Skeletal muscle cell (primary cell): ENCODE data around the gene PPFIA2.
A peak's percentile ranks its signal among the peaks of the same experiment; 100 is the strongest.

ENCODE experiments used
- DNase-seq: peaks from one replicate; pipeline ENCODE4 v3.0.0-alpha.2; 2010; ENCODE audit warnings: low read depth
- H3K4me3 ChIP-seq: 2 replicates; pipeline ENCODE4 v1.5.1; 2011; ENCODE audit warnings: low read depth, mild to moderate bottlenecking, control low read depth, low read length, moderate library complexity

The PPFIA2 gene

DNA sequence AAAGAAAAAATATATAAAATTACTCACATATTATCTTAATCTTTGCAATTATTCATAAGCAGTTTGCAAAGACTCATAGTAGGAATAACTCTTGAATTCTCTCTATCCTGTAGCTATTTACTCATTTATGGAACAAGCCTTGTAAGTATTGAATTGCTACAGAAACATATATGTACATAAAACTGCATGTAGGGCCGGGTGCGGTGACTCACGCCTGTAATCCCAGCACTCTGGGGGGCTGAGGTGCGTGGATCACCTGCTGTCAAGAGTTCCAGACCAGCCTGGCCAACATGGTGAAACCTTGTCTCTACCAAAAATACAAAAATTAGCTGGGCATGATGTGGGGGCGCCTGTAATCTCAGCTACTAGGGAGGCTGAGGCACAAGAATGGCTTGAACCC is 286.2 kb downstream of the PPFIA2 start:
- no peak overlapping the region for H3K4me3 ChIP-seq
- DNase-seq, result no peak

DNA sequence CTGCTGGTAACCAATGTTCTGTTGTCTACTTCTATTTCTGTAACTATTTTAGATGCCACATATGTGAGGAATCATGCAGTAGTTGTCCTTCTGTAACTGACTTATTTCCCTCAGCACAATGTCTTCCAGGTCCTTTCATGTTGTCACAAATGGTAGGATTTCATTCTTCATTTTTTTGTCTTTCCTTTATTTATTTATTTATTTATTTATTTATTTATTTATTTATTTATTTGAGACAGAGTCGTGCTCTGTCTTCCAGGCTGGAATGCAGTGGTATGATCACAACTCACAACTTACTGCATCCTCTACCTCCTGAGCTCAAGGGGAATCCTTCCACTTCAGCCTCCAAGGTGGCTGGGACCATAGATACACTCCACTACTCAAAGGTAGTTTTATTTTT is 288.2 kb downstream of the PPFIA2 start:
- DNase-seq, result no peak
- no peak overlapping the region for H3K4me3 ChIP-seq

DNA sequence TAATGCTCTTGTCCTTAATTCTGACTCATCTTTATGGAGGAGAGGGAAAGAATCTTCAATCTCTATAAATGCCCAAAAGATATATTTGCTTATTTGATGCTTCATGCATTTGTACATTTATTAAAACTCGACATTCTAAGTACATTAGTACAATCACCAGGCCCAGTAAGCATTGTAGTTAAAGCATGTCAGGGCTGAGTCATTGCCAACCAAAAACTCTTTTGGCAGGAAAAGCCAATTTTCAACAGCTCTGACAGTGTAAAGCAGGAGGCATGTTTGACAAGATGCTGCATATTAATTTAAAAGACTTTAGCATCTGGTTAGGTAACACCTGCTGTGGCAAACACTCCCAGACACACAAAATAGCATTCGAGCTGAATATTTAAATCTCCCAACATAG is 290.9 kb downstream of the PPFIA2 start:
- H3K4me3 ChIP-seq, result no peak overlapping the region
- DNase-seq, result peak; percentile 9

DNA sequence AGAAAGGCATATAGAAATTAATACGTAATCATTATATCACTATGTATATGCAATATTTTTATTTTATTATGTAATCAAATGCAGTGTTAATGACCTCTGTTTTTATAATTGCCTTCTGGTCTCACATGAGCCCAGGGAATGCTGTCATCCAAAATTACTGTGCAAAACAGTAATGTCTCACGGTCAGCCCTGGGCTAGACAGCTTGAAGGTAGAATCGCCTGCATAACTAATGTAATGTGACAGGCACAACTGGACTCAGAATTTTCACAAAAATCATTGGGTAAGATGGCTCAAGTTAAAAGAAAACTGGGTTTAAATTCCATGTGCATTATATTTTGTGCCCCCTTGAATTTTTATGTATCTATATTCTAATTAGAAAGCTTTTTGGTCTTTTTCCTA is 293.3 kb downstream of the PPFIA2 start:
- no peak for DNase-seq
- H3K4me3 ChIP-seq, result no peak overlapping the region

DNA sequence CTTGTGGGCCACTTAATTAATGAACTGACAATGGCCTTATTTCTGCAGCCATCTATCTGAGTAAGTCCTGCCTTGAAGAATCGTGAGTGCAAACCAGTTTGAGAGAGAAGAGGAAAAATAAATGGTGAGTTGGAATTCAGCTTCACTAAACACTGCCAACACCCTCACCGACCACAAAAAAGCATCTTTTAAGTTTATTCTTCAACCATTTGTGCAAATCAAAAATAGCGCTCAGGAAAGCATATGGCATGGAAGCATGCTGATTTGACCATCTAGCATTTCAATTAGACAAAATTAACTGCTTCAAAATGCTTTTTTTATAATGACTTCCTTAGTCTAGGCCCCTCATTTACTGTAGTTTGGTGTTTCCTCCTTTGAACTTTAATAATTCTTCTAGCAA is 294.0 kb downstream of the PPFIA2 start:
- no peak for DNase-seq
- H3K4me3 ChIP-seq, result no peak overlapping the region

DNA sequence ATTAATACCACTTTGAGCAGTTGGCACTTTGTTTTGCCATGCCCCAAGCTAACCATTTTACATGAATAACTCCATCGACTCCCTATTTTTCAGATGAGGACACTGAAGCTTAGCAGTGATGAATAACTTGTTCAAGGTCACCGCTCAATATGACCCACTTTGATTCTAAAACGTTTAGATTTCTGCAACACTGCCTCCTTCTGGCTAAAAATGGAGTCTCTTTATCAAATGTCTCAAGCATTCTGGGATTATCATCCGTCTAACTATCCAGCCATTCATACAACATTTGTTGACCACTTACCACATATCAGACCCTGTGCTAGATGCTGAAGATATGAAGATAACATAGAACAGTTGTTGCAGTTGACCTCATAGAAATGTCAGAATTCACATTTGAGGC is 298.0 kb downstream of the PPFIA2 start:
- no peak for DNase-seq
- no peak overlapping the region for H3K4me3 ChIP-seq

DNA sequence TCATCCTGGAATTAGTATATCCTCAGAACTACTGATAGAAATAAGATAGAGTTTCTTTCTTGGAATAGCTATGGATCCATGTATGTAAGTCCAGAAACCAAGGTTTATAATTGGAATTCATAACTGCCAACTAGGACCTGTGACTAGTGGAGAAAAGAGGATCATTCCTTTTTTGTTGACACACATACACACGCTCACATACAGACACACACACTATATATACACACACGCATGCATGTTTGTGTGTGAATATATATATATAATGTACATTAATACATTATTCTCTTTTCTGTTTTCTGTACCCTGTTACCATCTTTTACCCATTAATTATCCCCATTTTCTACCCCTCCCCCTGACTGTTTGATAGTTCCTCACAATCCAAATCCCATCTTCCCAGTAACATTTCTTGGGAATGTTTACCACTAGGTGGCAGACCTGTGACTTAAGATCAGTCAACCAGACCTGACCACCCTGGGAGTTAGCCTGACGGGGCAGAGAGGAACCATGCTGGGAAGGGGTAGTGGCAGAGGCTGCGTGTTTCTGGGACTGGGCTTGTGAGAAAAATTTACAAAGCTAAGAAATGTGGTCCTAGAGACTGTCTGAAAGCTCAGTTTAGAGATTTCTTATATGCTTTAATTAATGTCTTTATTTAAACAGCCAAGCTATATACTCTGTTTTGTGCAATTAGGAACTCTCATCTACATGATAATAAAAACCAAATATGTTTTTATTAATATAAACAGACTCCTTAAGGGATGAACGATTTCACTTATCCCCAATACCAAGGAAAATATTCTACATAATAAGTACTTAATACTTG is 308.0 kb downstream of the PPFIA2 start:
- DNase-seq, result peak; percentile 26

DNA sequence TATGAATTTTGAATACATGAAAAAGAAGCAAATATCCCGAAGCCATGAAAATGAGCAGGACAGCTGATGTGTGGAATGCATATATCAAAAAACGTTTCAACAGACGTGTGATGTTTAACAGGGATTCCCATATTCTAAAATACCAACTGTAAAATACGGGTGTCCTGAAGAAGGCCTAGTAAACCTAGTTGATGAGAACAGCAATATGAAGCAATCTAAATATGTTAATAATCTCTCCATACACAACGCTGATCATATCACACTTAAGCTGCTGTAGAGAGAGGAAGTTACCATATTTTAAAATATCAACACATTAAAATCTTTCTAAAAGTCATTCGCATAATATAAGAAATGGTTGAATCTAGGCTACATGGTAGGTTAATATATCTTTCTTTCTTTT is 317.5 kb downstream of the PPFIA2 start:
- DNase-seq, result no peak
- no peak overlapping the region for H3K4me3 ChIP-seq

More for the DNA sequence above, 308.0 kb downstream of the PPFIA2 start:
- H3K4me3 ChIP-seq, result no peak overlapping the region

DNA sequence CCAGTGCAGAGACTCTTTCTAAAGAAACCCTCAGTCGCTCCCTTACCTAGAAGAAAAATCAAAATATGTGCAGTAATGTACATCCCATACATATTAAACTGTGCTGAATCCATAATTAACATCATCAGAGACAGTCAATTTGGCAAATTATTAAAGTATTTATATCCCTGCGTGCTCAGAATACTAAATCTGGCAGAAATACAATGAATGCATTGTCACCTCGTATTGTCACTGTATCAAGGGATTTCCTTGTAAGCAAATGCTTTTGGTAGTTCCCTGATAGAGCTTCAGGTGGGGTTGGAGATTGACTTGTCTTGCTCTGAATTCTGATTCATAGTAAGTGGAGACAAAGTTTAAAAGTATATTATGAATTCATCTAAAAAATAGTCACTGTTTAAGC is 319.1 kb downstream of the PPFIA2 start:
- DNase-seq, result no peak
- no peak overlapping the region for H3K4me3 ChIP-seq

DNA sequence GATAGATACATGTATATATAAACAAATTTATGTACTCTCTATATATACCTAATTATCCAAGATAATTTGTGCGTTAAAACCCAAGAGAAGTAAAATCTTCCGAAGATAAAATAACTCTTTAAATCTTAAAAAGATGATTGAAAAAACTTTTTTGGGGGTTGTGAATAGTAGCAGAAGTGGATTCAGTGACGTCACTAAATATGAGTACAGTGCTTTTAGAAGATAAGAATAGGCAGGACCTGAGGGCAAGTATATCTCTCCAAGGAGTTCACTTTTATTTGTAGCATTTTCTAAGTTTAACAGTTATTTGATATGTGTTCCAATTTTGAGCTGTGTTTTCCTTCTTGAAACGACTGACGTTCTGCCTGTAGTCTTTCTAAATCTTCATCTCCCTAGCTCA is 319.8 kb downstream of the PPFIA2 start:
- H3K4me3 ChIP-seq, result no peak overlapping the region
- no peak for DNase-seq

DNA sequence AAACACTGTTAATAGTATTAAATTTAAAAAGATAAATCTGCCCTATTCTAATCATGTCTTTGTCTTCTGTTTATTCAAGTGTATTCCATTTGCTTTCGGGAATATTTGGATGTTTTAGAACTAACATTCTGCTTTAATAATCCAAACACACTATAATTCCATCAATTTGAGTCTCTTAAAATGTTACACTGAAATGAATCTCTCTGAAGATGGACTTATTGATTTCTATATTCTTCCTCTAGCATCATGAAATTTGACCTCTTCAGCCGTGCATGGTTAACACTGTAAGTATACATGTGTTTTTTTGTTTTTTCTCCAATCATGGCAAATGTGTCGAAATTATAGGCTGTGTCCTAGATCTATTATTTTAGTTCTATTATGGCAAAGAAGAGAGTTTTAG is 342.1 kb downstream of the PPFIA2 start:
- H3K4me3 ChIP-seq, result no peak overlapping the region
- DNase-seq, result no peak

DNA sequence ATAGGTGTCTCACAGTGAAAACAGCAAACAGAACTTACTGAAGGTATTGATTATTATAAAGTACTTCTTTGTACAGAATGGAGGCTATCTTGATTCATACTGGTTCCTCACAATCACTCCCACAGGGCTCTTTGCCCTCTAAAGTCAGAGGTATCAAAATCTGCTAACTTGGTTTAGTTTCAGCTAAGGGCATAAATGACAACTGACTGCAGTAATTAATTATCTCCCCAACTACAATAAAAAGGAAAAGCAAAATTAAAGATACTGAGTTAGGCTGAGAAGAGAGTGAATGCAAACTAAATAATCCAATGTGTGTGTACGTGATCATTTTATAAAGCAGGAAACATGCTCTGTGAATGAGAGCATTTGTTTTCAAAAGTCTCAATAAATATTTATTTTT is 342.6 kb downstream of the PPFIA2 start:
- H3K4me3 ChIP-seq, result no peak overlapping the region
- DNase-seq, result no peak

DNA sequence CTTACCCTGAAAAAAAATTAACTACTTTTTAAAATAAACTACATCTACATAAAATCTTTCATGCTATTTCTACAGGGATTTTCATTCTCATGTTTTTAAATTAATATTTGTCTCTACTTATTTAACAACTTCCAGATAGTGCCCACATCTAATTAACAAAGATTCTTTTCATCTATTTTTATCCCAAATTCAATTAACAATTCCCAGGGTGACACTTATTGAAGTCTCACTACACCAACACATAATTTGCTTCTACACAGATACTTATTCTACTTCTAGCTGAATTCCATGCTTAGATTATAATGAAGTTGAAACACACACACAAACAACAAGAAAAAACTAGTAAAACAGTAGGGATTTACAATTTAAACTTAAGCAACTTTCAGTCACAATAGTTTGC is 344.7 kb downstream of the PPFIA2 start:
- no peak for DNase-seq
- H3K4me3 ChIP-seq, result no peak overlapping the region

DNA sequence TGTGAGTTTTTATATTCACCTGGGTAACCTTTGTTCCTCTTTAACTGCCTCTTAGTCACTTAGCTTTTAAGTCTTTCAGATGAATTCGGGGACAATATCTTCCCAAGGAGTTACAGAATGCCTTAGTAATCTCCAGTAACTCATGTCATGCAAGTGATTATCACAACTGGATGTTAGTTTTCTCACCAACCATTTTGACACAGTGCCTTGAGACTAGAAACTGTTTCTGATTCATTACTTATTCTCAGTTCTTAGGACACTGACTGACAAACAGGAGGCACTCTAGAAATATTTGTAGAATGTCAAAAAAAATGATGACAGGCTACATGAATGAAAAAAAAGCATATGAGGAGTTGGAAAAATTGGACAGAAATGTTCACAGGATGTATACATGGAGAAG is 346.2 kb downstream of the PPFIA2 start:
- no peak for DNase-seq
- H3K4me3 ChIP-seq, result no peak overlapping the region

DNA sequence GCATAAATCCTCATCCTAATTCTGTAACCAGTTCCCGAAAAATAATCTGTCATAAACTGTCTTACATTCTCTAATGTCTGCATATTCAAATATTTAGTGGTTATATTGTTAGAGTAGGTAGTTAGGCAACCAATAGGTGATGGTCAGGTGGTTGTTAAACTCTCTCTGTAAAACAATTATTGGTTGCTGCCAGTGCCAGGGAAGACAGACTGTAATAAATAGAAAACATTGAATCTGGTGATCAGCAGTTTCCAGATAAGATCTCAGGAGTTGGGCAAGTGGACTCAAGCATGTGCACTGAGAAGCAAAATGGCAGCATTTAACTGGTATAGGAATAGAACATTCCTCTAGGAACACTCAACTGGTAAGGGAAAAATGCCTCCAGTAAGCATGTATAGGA is 355.8 kb downstream of the PPFIA2 start:
- H3K4me3 ChIP-seq, result no peak overlapping the region
- DNase-seq, result no peak

DNA sequence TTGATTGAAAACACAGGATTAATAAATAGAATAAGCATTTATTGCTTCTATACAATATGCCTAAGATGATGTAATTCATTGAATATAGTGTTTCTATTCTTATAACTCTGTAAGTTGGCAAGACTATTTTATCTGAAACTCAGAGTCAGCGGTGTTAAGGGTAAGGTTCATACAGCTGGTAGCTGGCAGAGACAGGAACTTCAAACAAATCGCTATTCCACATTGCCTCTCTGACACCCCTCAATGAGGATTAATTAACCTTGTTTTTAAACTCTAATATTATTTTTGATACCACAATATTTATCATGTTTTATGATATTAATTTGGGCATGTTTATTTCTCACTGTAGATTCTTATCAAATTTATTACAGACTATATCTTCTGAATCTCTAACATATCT is 357.9 kb downstream of the PPFIA2 start:
- no peak for DNase-seq
- no peak overlapping the region for H3K4me3 ChIP-seq

DNA sequence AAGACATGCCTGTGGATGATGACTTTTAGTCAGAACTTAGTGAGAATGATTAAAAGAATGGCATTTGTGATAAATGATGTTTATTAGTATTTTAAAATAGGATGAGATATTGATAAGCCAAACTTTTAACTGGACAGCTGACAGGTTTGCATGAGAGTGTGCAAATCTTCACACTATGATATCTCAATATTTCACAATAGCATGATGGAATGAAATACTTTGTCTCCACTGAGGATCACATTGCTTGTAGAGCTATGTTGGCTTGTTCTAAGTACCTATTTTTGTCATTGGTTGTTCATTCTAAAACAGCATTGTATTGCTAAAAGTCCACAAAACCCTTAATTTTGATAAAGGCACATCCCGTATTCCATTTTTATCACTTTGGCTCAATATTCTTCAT is 359.1 kb downstream of the PPFIA2 start:
- H3K4me3 ChIP-seq, result no peak overlapping the region
- no peak for DNase-seq

DNA sequence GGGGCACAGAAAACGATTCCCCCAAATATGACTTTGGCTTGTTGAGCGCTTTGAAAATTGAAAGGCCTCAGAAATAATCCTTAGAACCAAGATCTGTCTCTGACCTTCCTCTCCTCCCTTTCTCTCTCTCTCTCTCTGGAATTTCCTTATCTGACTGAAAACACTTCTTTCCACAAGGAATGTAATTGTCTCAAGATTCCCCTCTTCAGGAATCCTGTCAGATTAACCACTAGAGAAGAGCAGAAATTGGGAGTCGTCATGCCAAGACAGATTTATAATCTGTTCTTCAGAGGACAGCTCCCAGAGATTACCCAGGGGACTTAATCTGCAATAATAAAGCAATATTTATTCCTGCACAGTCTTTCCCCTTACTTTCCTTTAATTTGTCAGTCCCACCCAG is 363.7 kb downstream of the PPFIA2 start:
- H3K4me3 ChIP-seq, result no peak overlapping the region
- no peak for DNase-seq

DNA sequence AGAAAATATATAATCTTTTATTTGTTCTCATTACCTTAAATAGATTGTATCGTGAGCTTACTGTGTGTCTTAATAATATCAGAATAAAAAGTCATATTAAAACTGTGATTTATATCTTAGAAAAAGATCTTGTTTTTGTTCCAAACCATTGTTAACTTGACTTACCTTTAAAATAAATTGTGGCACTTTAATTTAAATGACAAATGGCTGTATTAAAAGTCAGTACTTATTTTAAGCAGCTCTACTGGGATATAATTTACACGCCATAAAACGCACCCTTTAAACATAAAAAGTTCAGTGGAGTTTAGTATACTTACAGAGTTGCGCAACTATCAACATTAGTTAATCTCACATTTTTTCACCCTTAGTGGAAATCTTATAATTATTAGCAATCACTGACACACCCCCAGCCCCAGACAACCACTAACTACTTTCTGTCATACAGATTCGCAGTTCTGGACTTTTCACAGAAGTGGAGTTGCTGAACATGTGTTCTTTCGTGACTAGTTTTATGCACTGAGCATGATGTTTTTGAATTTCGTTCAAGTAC is 369.5 kb downstream of the PPFIA2 start:
- H3K4me3 ChIP-seq, result no peak overlapping the region

DNA sequence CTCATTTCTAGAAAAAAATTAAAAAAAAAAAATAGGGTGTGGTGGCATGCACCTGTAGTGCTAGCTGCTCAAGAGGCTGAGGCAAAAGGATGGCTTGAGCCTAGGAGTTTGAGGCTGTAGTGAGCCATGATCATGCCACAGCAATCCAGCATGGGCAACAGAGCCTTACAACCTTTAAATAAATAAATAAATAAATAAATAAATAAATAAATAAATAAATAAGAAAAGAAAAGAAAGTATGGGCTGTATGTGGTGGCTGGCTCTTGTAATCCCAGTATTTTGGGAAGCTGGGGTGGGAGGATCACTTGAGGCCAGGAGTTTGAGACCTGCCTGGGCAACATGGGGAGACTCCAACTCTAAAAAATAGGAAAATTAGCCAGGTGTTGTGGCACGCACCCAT is 373.0 kb downstream of the PPFIA2 start:
- no peak overlapping the region for H3K4me3 ChIP-seq
- DNase-seq, result no peak

More for the DNA sequence above, 369.5 kb downstream of the PPFIA2 start:
- DNase-seq, result no peak

DNA sequence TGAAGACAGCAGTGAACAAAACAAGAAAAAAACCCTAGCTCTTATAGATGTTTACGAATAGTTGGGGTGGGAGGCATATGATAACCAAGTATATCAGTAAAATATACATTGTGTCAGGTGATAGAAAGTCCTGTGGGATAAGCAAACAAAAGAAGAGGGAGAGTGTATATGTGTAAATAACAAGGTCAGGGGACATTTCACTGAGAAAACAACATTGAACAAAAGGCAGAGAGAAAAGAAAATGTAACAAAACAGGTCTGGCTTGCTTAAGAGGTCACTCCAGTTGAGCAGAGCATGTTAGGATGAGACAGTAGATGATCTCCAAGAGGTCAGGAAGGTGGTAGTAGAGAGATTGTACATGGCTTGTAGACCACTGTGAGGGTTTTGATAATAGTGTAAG is 377.2 kb downstream of the PPFIA2 start:
- H3K4me3 ChIP-seq, result no peak overlapping the region
- no peak for DNase-seq
